Activated T-cell treated with anti-CD3 and anti-CD28 coated beads, Interleukin-2, amount 50 U/mL, for 48 hours (primary cell): Measurements from ENCODE around the gene DCLRE1B.

Source experiments
- DNase-seq, 2 experiments: peaks; one replicate each; pipeline ENCODE4 v3.0.0-alpha.2; 2020

DCLRE1B gene

GRCh38 chr1:113928187-113928930, 23.2 kb downstream of the DCLRE1B start:
- no peak for DNase-seq

GRCh38 chr1:113928941-113929749, 24.0 kb downstream of the DCLRE1B start, which contains the start of gene HIPK1:
HIPK1 (plus strand) TSS chr1:113929324.
- peak; percentile 96 for DNase-seq

- DNase-seq, result peak; percentile 75 to 76
Observed at GRCh38 chr1:113929750-113930498, 24.8 kb downstream of the DCLRE1B start.

GRCh38 chr1:113930499-113931161, 25.5 kb downstream of the DCLRE1B start:
- DNase-seq, result peak; percentile 73 to 75

GRCh38 chr1:113931451-113931851, 26.3 kb downstream of the DCLRE1B start:
- DNase-seq, result no peak

- DNase-seq, result no peak
Observed at GRCh38 chr1:113934006-113934405, 28.9 kb downstream of the DCLRE1B start.

GRCh38 chr1:113934511-113935055, 29.5 kb downstream of the DCLRE1B start:
- DNase-seq, result no peak

GRCh38 chr1:113935176-113935575, 30.1 kb downstream of the DCLRE1B start:
- DNase-seq, result no peak

- DNase-seq, result no peak
Observed at GRCh38 chr1:113935970-113936369, 30.8 kb downstream of the DCLRE1B start.

GRCh38 chr1:113937146-113937545, 32.0 kb downstream of the DCLRE1B start:
- no peak for DNase-seq

GRCh38 chr1:113938192-113938591, 33.1 kb downstream of the DCLRE1B start:
- DNase-seq, result no peak

GRCh38 chr1:113940365-113941244, 35.5 kb downstream of the DCLRE1B start:
- peak; percentile 63 to 69 for DNase-seq

GRCh38 chr1:113941245-113941559, 36.1 kb downstream of the DCLRE1B start:
- DNase-seq, result no peak

- no peak for DNase-seq
Observed at GRCh38 chr1:113942527-113942926, 37.4 kb downstream of the DCLRE1B start.

GRCh38 chr1:113943028-113943811, 38.1 kb downstream of the DCLRE1B start:
- no peak for DNase-seq

GRCh38 chr1:113945329-113945728, 40.2 kb downstream of the DCLRE1B start:
- DNase-seq, result no peak

- no peak for DNase-seq
Observed at GRCh38 chr1:113946112-113946511, 41.0 kb downstream of the DCLRE1B start.

- DNase-seq, result no peak
Observed at GRCh38 chr1:113946678-113947387, 41.7 kb downstream of the DCLRE1B start.

- no peak for DNase-seq
Observed at GRCh38 chr1:113947388-113948107, 42.4 kb downstream of the DCLRE1B start.
